Peyer's patch (tissue), 4 donors: ENCODE data around the gene TSTD2.
A peak's percentile ranks its signal among the peaks of the same experiment; 100 is the strongest.

Experiments
- CTCF ChIP-seq, 6 experiments: fragments of 450-650 bp in 4 of 6; fragments of 200-600 bp in 2 of 6; sonication (generic) in 1 of 6; IDR thresholded peaks; one replicate each; pipeline ENCODE4 v1.5.1; 2017 to 2019; ENCODE audit warnings: antibody characterized with exemption in 6 of 6, mild to moderate bottlenecking in 3 of 6, moderate library complexity in 1 of 6
- POLR2A ChIP-seq, 2 donors: fragments of 450-650 bp; IDR thresholded peaks; one replicate each; pipeline ENCODE4 v1.5.1; 2017; ENCODE audit warnings: antibody characterized with exemption in 2 of 2, mild to moderate bottlenecking in 2 of 2, moderate library complexity in 2 of 2

DNA sequence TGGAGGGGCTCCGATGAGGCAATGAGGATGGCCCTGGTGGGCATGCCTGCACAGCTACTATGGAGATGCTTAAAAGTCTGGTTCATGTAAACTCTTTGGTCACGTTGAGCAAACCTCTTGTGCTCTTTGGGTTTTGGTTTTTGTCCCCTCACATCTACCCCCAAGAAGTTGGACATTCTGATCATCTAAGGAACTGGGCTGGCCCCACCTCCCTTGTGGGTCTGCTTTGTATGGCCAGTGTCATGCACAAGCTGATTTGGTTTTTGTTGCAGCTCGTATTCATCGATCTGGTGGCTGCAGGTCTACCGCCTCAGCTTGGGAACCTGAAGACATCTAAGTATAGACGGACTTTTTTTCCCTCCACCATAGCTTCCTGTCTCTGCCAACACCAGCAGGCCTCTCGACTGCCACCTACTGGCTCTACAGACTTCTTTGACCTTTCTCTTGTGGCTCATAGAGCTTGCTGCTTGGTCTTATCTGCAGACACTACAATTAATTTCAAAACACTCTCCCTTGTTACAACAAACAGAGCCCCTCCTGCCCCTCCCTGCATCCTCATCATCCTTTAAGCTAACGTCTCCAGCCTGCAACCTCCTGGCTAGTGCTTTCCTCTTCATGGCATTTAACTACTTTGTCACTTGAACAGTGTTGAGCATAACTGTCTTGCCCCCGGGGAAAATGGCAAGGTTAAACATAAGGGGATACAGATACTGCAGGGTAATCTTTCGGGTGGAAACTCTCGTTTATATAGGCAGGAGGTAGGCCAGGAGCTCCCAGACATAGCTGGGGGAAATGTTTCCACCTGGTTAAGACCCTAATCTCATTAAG, 34.5 kb downstream of the TSTD2 start:
- TF ChIP-seq CTCF (IDR thresholded peaks at IDR 0.05), result peak; percentile 43 to 89 (median 82)
- TF ChIP-seq POLR2A (IDR thresholded peaks at IDR 0.05), result no peak
